K562 (cell line): Measurements from ENCODE around the gene BTLA. TPM values are rescaled to one million over a fixed set of nuclear protein-coding genes. Genes with fewer than 3 reads are reported as not detected.

ENCODE experiments used
- ATAC-seq: fragments of 200-7000 bp; cut with Tn5 transposase; 3 replicates; pipeline ENCODE4 v1.9.1; 2020; ENCODE audit warnings: moderate library complexity
- BruUV-seq: library from RNA; stranded (reverse); fragments of 400-500 nt; replicated peaks from 2 replicates; lab custom pipeline; 2021; lab: Mats Ljungman, UMichigan
- CTCF ChIA-PET: fragments of 300-600 bp; formaldehyde crosslinking; extraction: SDS; loops from one replicate; lab custom pipeline; 2021; ENCODE audit warnings: low intra/inter-chr PET ratio; lab: Yijun Ruan, JAX
- POLR2A ChIA-PET: fragments of 300-600, 350-650 bp; sonication (Branson Sonifier 250); formaldehyde crosslinking; extraction: SDS; loops from one replicate; lab custom pipeline; 2021; ENCODE audit warnings: antibody characterized with exemption, inconsistent platforms; lab: Yijun Ruan, JAX
- DNase-seq, 4 experiments: peaks; one replicate each; pipeline versions ENCODE4 v3.0.0 to v3.0.0-alpha.2; 2011 to 2018; ENCODE audit warnings: low spot score in 3 of 4, mixed read lengths in 3 of 4; ENCODE audit errors: extremely low read depth in 1 of 4
- FAIRE-seq: peaks from 2 replicates; lab custom pipeline; 2011; peaks lifted over from hg19 to GRCh38; lab: Jason Lieb, UNC
- H2AFZ ChIP-seq: 2 replicates; pipeline ENCODE4 v1.6.0; 2011; ENCODE audit warnings: low read depth, low read length, control low read depth, inconsistent platforms
- H3K27ac ChIP-seq: fragments of 200-600 bp; 3 replicates; pipeline ENCODE4 v1.8.0; 2011; ENCODE audit warnings: low read depth, mild to moderate bottlenecking, control low read depth, inconsistent platforms, low read length, moderate library complexity, mixed read lengths; ENCODE audit errors: extremely low read depth
- H3K27me3 ChIP-seq, 2 experiments: fragments of 300-600 bp in 1 of 2; 2 replicates in 1 of 2; 3 replicates in 1 of 2; pipeline versions ENCODE4 v1.6.0 to v1.8.0; 2011; ENCODE audit warnings: inconsistent platforms in 2 of 2, low read length in 2 of 2, mild to moderate bottlenecking in 1 of 2, mixed read lengths in 1 of 2, moderate library complexity in 1 of 2; ENCODE audit not compliant: control insufficient read depth in 2 of 2, insufficient read depth in 2 of 2
- H3K36me3 ChIP-seq: fragments of 300-600 bp; 3 replicates; pipeline ENCODE4 v1.8.0; 2011; ENCODE audit warnings: mild to moderate bottlenecking, low read length, inconsistent platforms; ENCODE audit not compliant: control insufficient read depth, insufficient read depth
- H3K4me1 ChIP-seq, 2 experiments: fragments of 200-600 bp in 1 of 2; replicated peaks in 1 of 2; 2 replicates in 1 of 2; 3 replicates in 1 of 2; pipeline versions ENCODE4 v1.5.1 to v1.8.0; 2011; ENCODE audit warnings: inconsistent platforms in 2 of 2, low read length in 2 of 2, mild to moderate bottlenecking in 1 of 2, mixed read lengths in 1 of 2, moderate library complexity in 1 of 2; ENCODE audit not compliant: control insufficient read depth in 2 of 2, insufficient read depth in 2 of 2
- H3K4me2 ChIP-seq: 2 replicates; pipeline ENCODE4 v1.6.1; 2011; ENCODE audit warnings: low read length, control low read depth, inconsistent platforms, mixed read lengths; ENCODE audit not compliant: insufficient read depth
- H3K4me3 ChIP-seq: fragments of 200-600 bp; sonication (generic), shearing (Covaris generic); 2 replicates; pipeline ENCODE4 v1.5.1; 2016; ENCODE audit warnings: control low read depth, inconsistent platforms
- H3K79me2 ChIP-seq: fragments of 200-600 bp; 3 replicates; pipeline ENCODE4 v1.8.0; 2011; ENCODE audit warnings: low read length, inconsistent platforms; ENCODE audit not compliant: control insufficient read depth, insufficient read depth
- H3K9ac ChIP-seq, 2 experiments: 2 replicates each; pipeline versions ENCODE4 v1.6.0 to v1.6.1; 2011; ENCODE audit warnings: low read depth in 2 of 2, low read length in 2 of 2, control low read depth in 1 of 2, inconsistent platforms in 1 of 2, mild to moderate bottlenecking in 1 of 2, mixed read lengths in 1 of 2; ENCODE audit not compliant: insufficient read depth in 1 of 2
- H3K9me1 ChIP-seq: one replicate; pipeline ENCODE4 v1.6.0; 2011; ENCODE audit warnings: inconsistent platforms, mild to moderate bottlenecking, low read length, moderate library complexity; ENCODE audit not compliant: control insufficient read depth, insufficient read depth
- H3K9me3 ChIP-seq: replicated peaks from 2 replicates; pipeline ENCODE4 v1.5.1; 2011; ENCODE audit warnings: low read depth, low read length, inconsistent platforms; ENCODE audit not compliant: control insufficient read depth, insufficient read depth
- H4K20me1 ChIP-seq: replicated peaks from 2 replicates; pipeline ENCODE4 v1.6.1; 2011; ENCODE audit warnings: low read length, inconsistent platforms, mixed read lengths; ENCODE audit not compliant: control insufficient read depth, insufficient read depth
- CTCF ChIP-seq, 3 experiments: IDR thresholded peaks in 2 of 3; conservative IDR thresholded peaks in 1 of 3; 2 replicates each; pipeline ENCODE4 v1.5.1; 2011 to 2012; ENCODE audit warnings: low read length in 3 of 3, mild to moderate bottlenecking in 3 of 3, control low read depth in 2 of 3, improper control_type of control experiment in 1 of 3, inconsistent platforms in 1 of 3, low read depth in 1 of 3, mixed read lengths in 1 of 3, moderate library complexity in 1 of 3; ENCODE audit not compliant: insufficient read depth in 2 of 3
- GTF2A2 ChIP-seq: IDR thresholded peaks from 2 replicates; pipeline ENCODE4 v1.6.1; 2016; ENCODE audit warnings: mild to moderate bottlenecking, missing genetic modification characterization, missing compliant biosample characterization
- OTX1 ChIP-seq: fragments of 450-650 bp; formaldehyde crosslinking; IDR thresholded peaks from 2 replicates; pipeline ENCODE4 v1.4.0; 2022; ENCODE audit warnings: mild to moderate bottlenecking
- POLR2AphosphoS5 ChIP-seq: IDR thresholded peaks from 2 replicates; pipeline ENCODE4 v1.6.1; 2011; ENCODE audit warnings: mild to moderate bottlenecking, low read depth, low read length, moderate library complexity; ENCODE audit not compliant: control insufficient read depth, insufficient read depth
- RNF219 ChIP-seq: fragments of 250-450 bp; sonication (Bioruptor Pico); IDR thresholded peaks from 2 replicates; pipeline ENCODE4 v1.5.0; 2022; ENCODE audit warnings: mild to moderate bottlenecking
- SMAD4 ChIP-seq: fragments of 250-450 bp; sonication (Bioruptor Pico); conservative IDR thresholded peaks from 2 replicates; pipeline ENCODE4 v1.8.0; 2021; ENCODE audit warnings: inconsistent platforms, mild to moderate bottlenecking, moderate library complexity
- ZNF124 ChIP-seq: sonication (generic); formaldehyde crosslinking; IDR thresholded peaks from 2 replicates; pipeline ENCODE4 v1.8.1; 2022; ENCODE audit warnings: missing genetic modification reagents
- ZNF717 ChIP-seq: fragments of 250-450 bp; sonication (Bioruptor Pico); IDR thresholded peaks from 2 replicates; pipeline ENCODE4 v1.5.0; 2021
- WGBS: fragments of 100-300 bp; shearing (Covaris generic); methylation state at CpG from one replicate; pipeline ENCODE4 v1.1.6; 2016; ENCODE audit warnings: low coverage, mixed read lengths; ENCODE audit not compliant: insufficient coverage; ENCODE audit errors: missing lambda C conversion rate; 5-methylcytosine and 5-hydroxymethylcytosine counted together
- in situ Hi-C: fragments of 300-500 bp; cut with MboI; formaldehyde crosslinking; loops from 4 replicates; pipeline ENCODE4 v1.15.0; 2018; ENCODE audit warnings: inconsistent platforms, mixed read lengths
- intact Hi-C: fragments of 100-400 bp; cut with micrococcal nuclease; formaldehyde crosslinking; loops from 2 replicates; pipeline ENCODE4 v1.14.2; 2022
- polyA plus RNA-seq, 8 experiments: library from polyadenylated mRNA; depleted of rRNA in 4 of 8; stranded (reverse) in 5 of 8; unstranded in 3 of 8; fragments of >200 nt; fragmentation: Nextera tagmentation in 2 of 8; fragmentation: Illumina TruSeq in 1 of 8; extraction: Ambion mirVana in 2 of 8; extraction: Trizol in 1 of 8; gene quantifications; 2 replicates each; pipeline versions ENCODE4 v1.2.1 to v1.2.3, GENCODE V29; 2011 to 2014; ENCODE audit warnings: inconsistent platforms in 1 of 8, missing spikeins in 1 of 8
- total RNA-seq, 7 experiments: library from RNA; depleted of rRNA in 6 of 7; stranded (reverse); fragments of >200 nt in 6 of 7; fragmentation: Illumina TruSeq in 2 of 7; extraction: Trizol in 2 of 7; gene quantifications; 2 replicates each; pipeline versions ENCODE4 v1.2.1 to v1.2.3, GENCODE V29; 2011 to 2021; ENCODE audit warnings: low replicate concordance in 1 of 7

Gene BTLA
- total and polyA plus RNA-seq, 9 of the 15 experiments (the other 6 are each of a cell fraction or from before 2014, with no cell fraction given): 0.22 TPM; not detected in 8

- intact Hi-C loops: no loop called here
- ChIA-PET POLR2A (no interaction called here), CTCF (no interaction called here)
- Histone ChIP-seq H2AFZ (no peak overlapping the region), H3K27ac (no peak overlapping the region), H3K9me3 (no peaks in the 10 kb centered on the region), H3K4me2 (no peak overlapping the region), H3K9ac (no peak overlapping the region), H3K79me2 (no peaks in the 10 kb centered on the region), H3K4me1 (no peaks in the 10 kb centered on the region), H3K27me3 (no peaks in the 10 kb centered on the region), H3K9me1 (no peaks in the 10 kb centered on the region), H3K4me3 (no peak overlapping the region), H3K36me3 (no peaks in the 10 kb centered on the region)
- DNase-seq (no peak), FAIRE-seq (no peak), ATAC-seq (no peak)
- WGBS: 0% methylated on average over 3 of the region's 3 CpGs
- in situ Hi-C loops: no loop called here
- TF ChIP-seq ZNF124: no peak
- no peak for TF ChIP-seq POLR2AphosphoS5
- no peak for TF ChIP-seq ZNF717
- TF ChIP-seq RNF219 (CRISPR knock-in tag): no peak
- TF ChIP-seq CTCF (IDR thresholded peaks at IDR 0.05 in 2 of 3, conservative IDR thresholded peaks at IDR 0.05 in 1 of 3; ENCODE audit: insufficient read depth in 2 of 3, low read depth in 1 of 3, low read length in 3 of 3): no peak
- TF ChIP-seq OTX1: no peak
- no peak for TF ChIP-seq GTF2A2 (tag)
- no peak for TF ChIP-seq SMAD4
- TF ChIP-seq, all 486 proteins: peak for 0
- no peaks in the 10 kb centered on the region for H4K20me1 ChIP-seq
- no TSS peak for BruUV-seq
Observed at GRCh38 chr3:112429960-112430359, 69.3 kb downstream of the BTLA start.
